HepG2 (cell line): Measurements from ENCODE around the gene TENT4B. TPM values are rescaled to one million over a fixed set of nuclear protein-coding genes. Genes with fewer than 3 reads are reported as not detected.

ENCODE experiments used
- ATAC-seq: fragments of 200-7000 bp; cut with Tn5 transposase; 3 replicates; pipeline ENCODE4 v1.9.1; 2020; ENCODE audit warnings: mild to moderate bottlenecking, moderate library complexity
- BruUV-seq: library from RNA; stranded (reverse); fragments of 400-500 nt; replicated peaks from 2 replicates; lab custom pipeline; 2021; lab: Mats Ljungman, UMichigan
- CTCF ChIA-PET: fragments of 300-600 bp; formaldehyde crosslinking; extraction: SDS; loops from one replicate; lab custom pipeline; 2021; ENCODE audit warnings: low total read pairs, inconsistent platforms, low intra/inter-chr PET ratio; lab: Yijun Ruan, JAX
- POLR2A ChIA-PET: fragments of 350-600 bp; sonication (Branson Sonifier 250); formaldehyde crosslinking; loops from one replicate; lab custom pipeline; 2020; ENCODE audit warnings: antibody characterized with exemption, inconsistent platforms; lab: Yijun Ruan, JAX
- DNase-seq: peaks from one replicate; pipeline ENCODE4 v3.0.0-alpha.2; 2015; ENCODE audit warnings: low spot score
- FAIRE-seq: peaks from 3 replicates; lab custom pipeline; 2011; peaks lifted over from hg19 to GRCh38; lab: Jason Lieb, UNC
- H2AFZ ChIP-seq: one replicate; pipeline ENCODE4 v1.6.1; 2011; ENCODE audit warnings: low read length, inconsistent platforms
- H3K27ac ChIP-seq: fragments of 300-600 bp; 3 replicates; pipeline ENCODE4 v1.8.0; 2011; ENCODE audit warnings: mixed run types, mild to moderate bottlenecking, mixed read lengths, low read length, inconsistent platforms; ENCODE audit not compliant: insufficient read depth; ENCODE audit errors: extremely low read length
- H3K27me3 ChIP-seq, 2 experiments: fragments of 200-600 bp in 1 of 2; 2 replicates in 1 of 2; 3 replicates in 1 of 2; pipeline versions ENCODE4 v1.6.0 to v1.8.0; 2011; ENCODE audit warnings: low read length in 2 of 2, mild to moderate bottlenecking in 2 of 2, moderate library complexity in 2 of 2, inconsistent platforms in 1 of 2; ENCODE audit not compliant: insufficient read depth in 2 of 2, control insufficient read depth in 1 of 2
- H3K36me3 ChIP-seq, 2 experiments: fragments of 200-600 bp in 1 of 2; replicated peaks in 1 of 2; 2 replicates in 1 of 2; 3 replicates in 1 of 2; pipeline versions ENCODE4 v1.5.1 to v1.8.0; 2011; ENCODE audit warnings: low read length in 2 of 2, inconsistent platforms in 1 of 2; ENCODE audit not compliant: insufficient read depth in 2 of 2, control insufficient read depth in 1 of 2
- H3K4me1 ChIP-seq: 2 replicates; pipeline ENCODE4 v1.5.1; 2012; ENCODE audit warnings: low read length, inconsistent platforms; ENCODE audit not compliant: insufficient read depth
- H3K4me2 ChIP-seq: 2 replicates; pipeline ENCODE4 v1.6.0; 2011; ENCODE audit warnings: low read depth, low read length, inconsistent platforms
- H3K4me3 ChIP-seq, 3 experiments: fragments of 200-600 bp in 1 of 3; sonication (generic), shearing (Covaris generic) in 1 of 3; replicated peaks in 1 of 3; 2 replicates each; pipeline ENCODE4 v1.5.1; 2011 to 2016; ENCODE audit warnings: low read length in 3 of 3, inconsistent platforms in 2 of 3, low read depth in 2 of 3, mild to moderate bottlenecking in 2 of 3, control low read depth in 1 of 3, mixed read lengths in 1 of 3; ENCODE audit not compliant: insufficient read depth in 1 of 3
- H3K79me2 ChIP-seq: one replicate; pipeline ENCODE4 v1.6.1; 2011; ENCODE audit warnings: low read length, inconsistent platforms; ENCODE audit not compliant: insufficient read depth
- H3K9ac ChIP-seq: 2 replicates; pipeline ENCODE4 v1.6.0; 2011; ENCODE audit warnings: mild to moderate bottlenecking, low read depth, low read length, inconsistent platforms; ENCODE audit not compliant: insufficient read depth
- H3K9me3 ChIP-seq: 2 replicates; pipeline ENCODE4 v1.5.1; 2012; ENCODE audit warnings: mild to moderate bottlenecking, low read length
- H4K20me1 ChIP-seq: 2 replicates; pipeline ENCODE4 v1.6.0; 2011; ENCODE audit warnings: inconsistent platforms, mild to moderate bottlenecking, low read length, moderate library complexity; ENCODE audit not compliant: insufficient read depth
- BORCS8-MEF2B ChIP-seq: sonication (generic); formaldehyde crosslinking; IDR thresholded peaks from 2 replicates; pipeline ENCODE4 v1.8.0; 2022; ENCODE audit warnings: mild to moderate bottlenecking, missing genetic modification reagents
- CCDC6 ChIP-seq: sonication (generic); formaldehyde crosslinking; IDR thresholded peaks from 2 replicates; pipeline ENCODE4 v1.8.1; 2022; ENCODE audit warnings: mild to moderate bottlenecking, missing genetic modification reagents, moderate library complexity
- HMG20B ChIP-seq: conservative IDR thresholded peaks from 2 replicates; pipeline ENCODE4 v1.6.1; 2016; ENCODE audit warnings: missing genetic modification reagents, missing compliant biosample characterization
- ISX ChIP-seq: sonication (generic); formaldehyde crosslinking; conservative IDR thresholded peaks from 2 replicates; pipeline ENCODE4 v1.5.0; 2020; ENCODE audit warnings: missing genetic modification reagents
- KAT7 ChIP-seq: IDR thresholded peaks from 2 replicates; pipeline ENCODE4 v1.6.1; 2018; ENCODE audit warnings: borderline replicate concordance, missing compliant biosample characterization
- MEIS2 ChIP-seq: sonication (generic); formaldehyde crosslinking; IDR thresholded peaks from 2 replicates; pipeline ENCODE4 v1.9.0; 2021; ENCODE audit warnings: mild to moderate bottlenecking, missing genetic modification reagents
- NR2F6 ChIP-seq, 2 experiments: IDR thresholded peaks; 2 replicates each; pipeline ENCODE4 v1.6.1; 2016; ENCODE audit warnings: antibody characterized with exemption in 1 of 2, mild to moderate bottlenecking in 1 of 2
- SMC3 ChIP-seq: IDR thresholded peaks from 2 replicates; pipeline ENCODE4 v1.6.1; 2011; ENCODE audit warnings: low read length, improper control_type of control experiment
- XRCC5 ChIP-seq: fragments of 200-400 bp; formaldehyde crosslinking; optimal IDR thresholded peaks from 2 replicates; pipeline ENCODE3; 2017; ENCODE audit warnings: mild to moderate bottlenecking, low read length
- ZNF263 ChIP-seq: sonication (generic); formaldehyde crosslinking; IDR thresholded peaks from 2 replicates; pipeline ENCODE4 v1.4.0; 2020; ENCODE audit warnings: missing genetic modification reagents
- ZNF296 ChIP-seq: sonication (generic); formaldehyde crosslinking; conservative IDR thresholded peaks from 2 replicates; pipeline ENCODE4 v1.5.0; 2020; ENCODE audit warnings: mild to moderate bottlenecking, missing genetic modification reagents
- ZNF333 ChIP-seq: sonication (generic); formaldehyde crosslinking; IDR thresholded peaks from 2 replicates; pipeline ENCODE4 v1.4.0; 2020; ENCODE audit warnings: mild to moderate bottlenecking, missing genetic modification reagents, borderline replicate concordance
- ZNF337 ChIP-seq: sonication (generic); formaldehyde crosslinking; IDR thresholded peaks from 2 replicates; pipeline ENCODE4 v1.5.1; 2020; ENCODE audit warnings: missing genetic modification reagents, low read depth, mild to moderate bottlenecking, borderline replicate concordance
- ZNF768 ChIP-seq: sonication (generic); formaldehyde crosslinking; IDR thresholded peaks from 2 replicates; pipeline ENCODE4 v1.4.0; 2020; ENCODE audit warnings: missing genetic modification reagents
- WGBS: methylation state at CpG from one replicate; pipeline ENCODE4 v1.1.6; 2017; ENCODE audit warnings: low lambda C conversion rate; 5-methylcytosine and 5-hydroxymethylcytosine counted together
- in situ Hi-C: cut with HindIII; loops from 2 replicates; pipeline ENCODE4 v1.10.0; 2017; ENCODE audit warnings: low pct_unique_long_range_greater_than_20kb; ENCODE audit not compliant: extremely low pct_ligation_motif_present
- intact Hi-C: fragments of 100-400 bp; cut with micrococcal nuclease; formaldehyde crosslinking; loops from one replicate; pipeline ENCODE4 v1.10.0; 2022; ENCODE audit not compliant: unreplicated experiment
- polyA plus RNA-seq, 8 experiments: library from polyadenylated mRNA; depleted of rRNA in 3 of 8; stranded (reverse) in 7 of 8; unstranded in 1 of 8; fragments of >200 nt; fragmentation: Illumina TruSeq in 4 of 8; extraction: Trizol in 4 of 8; gene quantifications; 2 replicates each; pipeline versions ENCODE4 v1.2.1 to v1.2.3, GENCODE V29; 2011 to 2016; ENCODE audit warnings: low read depth in 4 of 8, missing spikeins in 1 of 8, mixed read lengths in 1 of 8; ENCODE audit not compliant: insufficient read depth in 1 of 8
- total RNA-seq, 5 experiments: library from RNA; depleted of rRNA; stranded (reverse); fragments of >200 nt; fragmentation: Illumina TruSeq; extraction: Trizol; gene quantifications; 2 replicates each; pipeline ENCODE4 v1.2.3, GENCODE V29; 2016; ENCODE audit warnings: low read depth in 1 of 5
- TF ChIP-seq, protein P1 (sequence below): sonication (generic); formaldehyde crosslinking; IDR thresholded peaks from 2 replicates; pipeline ENCODE4; 2020; ENCODE audit warnings: missing genetic modification reagents, mild to moderate bottlenecking, borderline replicate concordance
- TF ChIP-seq, protein P2 (sequence below): sonication (generic); formaldehyde crosslinking; IDR thresholded peaks from 2 replicates; pipeline ENCODE4 v1.4.0; 2020; ENCODE audit warnings: mild to moderate bottlenecking, missing genetic modification reagents
- TF ChIP-seq, protein P3 (sequence below): sonication (generic); formaldehyde crosslinking; IDR thresholded peaks from 2 replicates; pipeline ENCODE4 v1.4.0; 2020; ENCODE audit warnings: mild to moderate bottlenecking, low read depth, missing genetic modification reagents
- TF ChIP-seq, protein P4 (sequence below): sonication (generic); formaldehyde crosslinking; IDR thresholded peaks from 2 replicates; pipeline ENCODE4 v1.4.0; 2020; ENCODE audit warnings: missing genetic modification reagents

TENT4B gene
- total and polyA plus RNA-seq, 2 of the 13 experiments (the other 11 are each of a cell fraction or from before 2014, with no cell fraction given), result 15.0 to 32.8 TPM

DNA sequence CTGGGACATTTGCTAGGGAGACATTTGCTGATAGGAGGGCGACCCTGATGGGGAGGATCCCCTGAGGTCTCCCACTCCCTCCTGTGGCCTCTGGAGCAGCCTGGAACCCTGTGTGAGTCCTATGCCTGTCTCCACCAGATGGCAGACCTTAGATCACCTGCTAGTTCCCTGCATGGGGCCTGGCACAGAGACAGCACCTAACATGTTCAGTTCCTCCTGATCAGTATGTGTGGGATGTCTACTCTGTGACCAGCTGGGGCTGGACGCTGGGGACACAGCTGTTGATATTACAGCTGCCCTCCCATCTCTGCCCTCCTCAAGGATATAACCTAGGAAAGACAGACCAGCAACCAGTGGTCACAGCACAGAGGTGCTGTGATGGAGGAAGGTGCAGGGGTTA, 112.2 kb downstream of the TENT4B start:
- Histone ChIP-seq H3K79me2 (no peaks in the 10 kb centered on the region), H3K27ac (no peak overlapping the region), H3K9ac (no peak overlapping the region), H3K27me3 (peaks cover 4 to 22% of the 10 kb centered on the region in 2 experiments), H2AFZ (no peak overlapping the region), H3K36me3 (no peaks in the 10 kb centered on the region), H3K4me1 (peaks cover 72% of the 10 kb centered on the region), H3K4me3 (no peak overlapping the region), H3K9me3 (no peaks in the 10 kb centered on the region), H3K4me2 (no peak overlapping the region), H4K20me1 (no peaks in the 10 kb centered on the region)
- in situ Hi-C loops (loop anchor here (5.0 to 10.0 kb wide), 2 partner anchors 37 to 400 kb away; no protein-coding TSS in a partner anchor), intact Hi-C loops (no loop called here)
- FAIRE-seq, result peak; percentile 89
- peak; percentile 87 for ATAC-seq
- DNase-seq, result peak; percentile 69
- no TSS peak for BruUV-seq
- ChIA-PET CTCF (interaction anchor here (1.2 kb wide), 1 partner anchor 48 kb away, joined by 3 read pairs; no protein-coding TSS in a partner anchor), POLR2A (no interaction called here)
- WGBS, result 21% methylated on average over 2 of the region's 2 CpGs
- TF ChIP-seq ZNF337 (CRISPR knock-in tag) (no peak), NR2F6 (IDR thresholded peaks at IDR 0.05) (no peak), NR2F6 (CRISPR knock-in tag; IDR thresholded peaks at IDR 0.05) (no peak), ISX (CRISPR knock-in tag) (no peak), ZNF263 (CRISPR knock-in tag) (peak; percentile 72), BORCS8-MEF2B (CRISPR knock-in tag) (0 out of 2 replicates have a peak, but pooled peaks have one; percentile 4), ZNF768 (CRISPR knock-in tag) (peak; percentile 73; the same call in 1 of the 2 replicates), XRCC5 (peak; percentile 76), SMC3 (peak; percentile 76), MEIS2 (CRISPR knock-in tag) (no peak), HMG20B (CRISPR knock-in tag) (no peak), KAT7 (no peak), ZNF296 (CRISPR knock-in tag) (no peak), CCDC6 (CRISPR knock-in tag) (no peak), ZNF333 (CRISPR knock-in tag) (0 out of 2 replicates have a peak, but pooled peaks have one; percentile 61)
- TF ChIP-seq, protein P1, sequence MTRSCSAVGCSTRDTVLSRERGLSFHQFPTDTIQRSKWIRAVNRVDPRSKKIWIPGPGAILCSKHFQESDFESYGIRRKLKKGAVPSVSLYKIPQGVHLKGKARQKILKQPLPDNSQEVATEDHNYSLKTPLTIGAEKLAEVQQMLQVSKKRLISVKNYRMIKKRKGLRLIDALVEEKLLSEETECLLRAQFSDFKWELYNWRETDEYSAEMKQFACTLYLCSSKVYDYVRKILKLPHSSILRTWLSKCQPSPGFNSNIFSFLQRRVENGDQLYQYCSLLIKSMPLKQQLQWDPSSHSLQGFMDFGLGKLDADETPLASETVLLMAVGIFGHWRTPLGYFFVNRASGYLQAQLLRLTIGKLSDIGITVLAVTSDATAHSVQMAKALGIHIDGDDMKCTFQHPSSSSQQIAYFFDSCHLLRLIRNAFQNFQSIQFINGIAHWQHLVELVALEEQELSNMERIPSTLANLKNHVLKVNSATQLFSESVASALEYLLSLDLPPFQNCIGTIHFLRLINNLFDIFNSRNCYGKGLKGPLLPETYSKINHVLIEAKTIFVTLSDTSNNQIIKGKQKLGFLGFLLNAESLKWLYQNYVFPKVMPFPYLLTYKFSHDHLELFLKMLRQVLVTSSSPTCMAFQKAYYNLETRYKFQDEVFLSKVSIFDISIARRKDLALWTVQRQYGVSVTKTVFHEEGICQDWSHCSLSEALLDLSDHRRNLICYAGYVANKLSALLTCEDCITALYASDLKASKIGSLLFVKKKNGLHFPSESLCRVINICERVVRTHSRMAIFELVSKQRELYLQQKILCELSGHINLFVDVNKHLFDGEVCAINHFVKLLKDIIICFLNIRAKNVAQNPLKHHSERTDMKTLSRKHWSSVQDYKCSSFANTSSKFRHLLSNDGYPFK (CRISPR knock-in tag), result peak; percentile 62; the same call in 1 of the 2 replicates
- TF ChIP-seq, protein P2, sequence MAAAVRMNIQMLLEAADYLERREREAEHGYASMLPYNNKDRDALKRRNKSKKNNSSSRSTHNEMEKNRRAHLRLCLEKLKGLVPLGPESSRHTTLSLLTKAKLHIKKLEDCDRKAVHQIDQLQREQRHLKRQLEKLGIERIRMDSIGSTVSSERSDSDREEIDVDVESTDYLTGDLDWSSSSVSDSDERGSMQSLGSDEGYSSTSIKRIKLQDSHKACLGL (CRISPR knock-in tag), result peak; percentile 35; the same call in 1 of the 2 replicates
- TF ChIP-seq, protein P3, sequence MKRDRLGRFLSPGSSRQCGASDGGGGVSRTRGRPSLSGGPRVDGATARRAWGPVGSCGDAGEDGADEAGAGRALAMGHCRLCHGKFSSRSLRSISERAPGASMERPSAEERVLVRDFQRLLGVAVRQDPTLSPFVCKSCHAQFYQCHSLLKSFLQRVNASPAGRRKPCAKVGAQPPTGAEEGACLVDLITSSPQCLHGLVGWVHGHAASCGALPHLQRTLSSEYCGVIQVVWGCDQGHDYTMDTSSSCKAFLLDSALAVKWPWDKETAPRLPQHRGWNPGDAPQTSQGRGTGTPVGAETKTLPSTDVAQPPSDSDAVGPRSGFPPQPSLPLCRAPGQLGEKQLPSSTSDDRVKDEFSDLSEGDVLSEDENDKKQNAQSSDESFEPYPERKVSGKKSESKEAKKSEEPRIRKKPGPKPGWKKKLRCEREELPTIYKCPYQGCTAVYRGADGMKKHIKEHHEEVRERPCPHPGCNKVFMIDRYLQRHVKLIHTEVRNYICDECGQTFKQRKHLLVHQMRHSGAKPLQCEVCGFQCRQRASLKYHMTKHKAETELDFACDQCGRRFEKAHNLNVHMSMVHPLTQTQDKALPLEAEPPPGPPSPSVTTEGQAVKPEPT (CRISPR knock-in tag), result no peak
- TF ChIP-seq, protein P4, sequence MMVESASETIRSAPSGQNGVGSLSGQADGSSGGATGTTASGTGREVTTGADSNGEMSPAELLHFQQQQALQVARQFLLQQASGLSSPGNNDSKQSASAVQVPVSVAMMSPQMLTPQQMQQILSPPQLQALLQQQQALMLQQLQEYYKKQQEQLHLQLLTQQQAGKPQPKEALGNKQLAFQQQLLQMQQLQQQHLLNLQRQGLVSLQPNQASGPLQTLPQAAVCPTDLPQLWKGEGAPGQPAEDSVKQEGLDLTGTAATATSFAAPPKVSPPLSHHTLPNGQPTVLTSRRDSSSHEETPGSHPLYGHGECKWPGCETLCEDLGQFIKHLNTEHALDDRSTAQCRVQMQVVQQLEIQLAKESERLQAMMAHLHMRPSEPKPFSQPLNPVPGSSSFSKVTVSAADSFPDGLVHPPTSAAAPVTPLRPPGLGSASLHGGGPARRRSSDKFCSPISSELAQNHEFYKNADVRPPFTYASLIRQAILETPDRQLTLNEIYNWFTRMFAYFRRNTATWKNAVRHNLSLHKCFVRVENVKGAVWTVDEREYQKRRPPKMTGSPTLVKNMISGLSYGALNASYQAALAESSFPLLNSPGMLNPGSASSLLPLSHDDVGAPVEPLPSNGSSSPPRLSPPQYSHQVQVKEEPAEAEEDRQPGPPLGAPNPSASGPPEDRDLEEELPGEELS (CRISPR knock-in tag), result 0 out of 2 replicates have a peak, but pooled peaks have one; percentile 29
